ENCODE measurements around the gene CATSPERD. TPM values are rescaled to one million over a fixed set of nuclear protein-coding genes. Genes with fewer than 3 reads are reported as not detected.
A peak's percentile ranks its signal among the peaks of the same experiment; 100 is the strongest.

Gene CATSPERD
- total and polyA plus RNA-seq, 9 of the 15 experiments (the other 6 are each of a cell fraction or from before 2014, with no cell fraction given): not detected

- TF ChIP-seq, protein P1, sequence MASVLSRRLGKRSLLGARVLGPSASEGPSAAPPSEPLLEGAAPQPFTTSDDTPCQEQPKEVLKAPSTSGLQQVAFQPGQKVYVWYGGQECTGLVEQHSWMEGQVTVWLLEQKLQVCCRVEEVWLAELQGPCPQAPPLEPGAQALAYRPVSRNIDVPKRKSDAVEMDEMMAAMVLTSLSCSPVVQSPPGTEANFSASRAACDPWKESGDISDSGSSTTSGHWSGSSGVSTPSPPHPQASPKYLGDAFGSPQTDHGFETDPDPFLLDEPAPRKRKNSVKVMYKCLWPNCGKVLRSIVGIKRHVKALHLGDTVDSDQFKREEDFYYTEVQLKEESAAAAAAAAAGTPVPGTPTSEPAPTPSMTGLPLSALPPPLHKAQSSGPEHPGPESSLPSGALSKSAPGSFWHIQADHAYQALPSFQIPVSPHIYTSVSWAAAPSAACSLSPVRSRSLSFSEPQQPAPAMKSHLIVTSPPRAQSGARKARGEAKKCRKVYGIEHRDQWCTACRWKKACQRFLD (CRISPR knock-in tag; IDR thresholded peaks at IDR 0.05): peak; percentile 97
- TF ChIP-seq FUS (optimal IDR thresholded peaks at IDR 0.05; ENCODE audit: low read depth, low read length) (no peak), CSDE1 (IDR thresholded peaks at IDR 0.05) (no peak), ZNF175 (CRISPR knock-in tag; IDR thresholded peaks at IDR 0.05; ENCODE audit: low read depth) (peak; percentile 89), RERE (CRISPR knock-in tag; IDR thresholded peaks at IDR 0.05; ENCODE audit: borderline replicate concordance) (no peak), NEUROD1 (IDR thresholded peaks at IDR 0.05; ENCODE audit: borderline replicate concordance, low read depth, low read length, partially characterized antibody) (peak; percentile 88), SIX5 (IDR thresholded peaks at IDR 0.05; ENCODE audit: borderline replicate concordance in 1 of 2, insufficient read depth in 1 of 2, low read depth in 1 of 2, low read length in 2 of 2) (no peak), IFI16 (CRISPR knock-in tag; IDR thresholded peaks at IDR 0.05) (no peak), CC2D1A (IDR thresholded peaks at IDR 0.05) (peak; percentile 75; the same call in 1 of the 2 replicates), XRCC5 (IDR thresholded peaks at IDR 0.05; ENCODE audit: low read depth, low read length) (no peak), ZNF146 (CRISPR knock-in tag; IDR thresholded peaks at IDR 0.05; ENCODE audit: unreplicated experiment) (no peak), KAT7 (CRISPR knock-in tag; IDR thresholded peaks at IDR 0.05; ENCODE audit: borderline replicate concordance) (no peak; the same call in 1 of the 2 replicates)
These were observed 79.1 kb downstream of the CATSPERD start (continued) for GRCh38 chr19:5799247-5800241.

All from K562 (cell line).